ENCODE measurements around the gene AKR1C2. TPM values are rescaled to one million over a fixed set of nuclear protein-coding genes. Genes with fewer than 3 reads are reported as not detected.

AKR1C2 gene
- total and polyA plus RNA-seq, 2 donors (not counting 1 experiment from before 2014, with no cell fraction given) = not detected

GRCh38 chr10:5038101-5038500 lies 34.4 kb upstream of the AKR1C2 start:
- DNase-seq = no peak
- CTCF ChIA-PET = no interaction called here
- ATAC-seq (ENCODE audit: low read depth) = no peak
- no peaks in the 10 kb centered on the region for H3K36me3 ChIP-seq (replicated peaks in 1 of 2; ENCODE audit: control extremely low read depth in 1 of 2, control insufficient read depth in 1 of 2, extremely low read depth in 1 of 2, insufficient read depth in 2 of 2, low read length in 1 of 2)
- POLR2A ChIA-PET = no interaction called here
- H3K9ac ChIP-seq (ENCODE audit: low read length) = no peak overlapping the region
- no peaks in the 10 kb centered on the region for H3K79me2 ChIP-seq (ENCODE audit: control insufficient read depth, insufficient read depth, low read length)
- H3K27me3 ChIP-seq (replicated peaks in 1 of 4; ENCODE audit: control extremely low read depth in 1 of 4, control insufficient read depth in 3 of 4, insufficient read depth in 4 of 4, low read length in 3 of 4) = peaks cover 0 to 3% (median 0%) of the 10 kb centered on the region in 4 experiments
- no CpG with 5 or more reads among the region's 2 CpGs for WGBS (ENCODE audit: insufficient coverage)
- H3K4me3 ChIP-seq (ENCODE audit: control extremely low read depth in 1 of 5, extremely low read depth in 1 of 5, insufficient read depth in 1 of 5, low read depth in 2 of 5, low read length in 4 of 5) = no peak overlapping the region
- no peaks in the 10 kb centered on the region for H3K4me1 ChIP-seq (ENCODE audit: control insufficient read depth in 2 of 2, insufficient read depth in 2 of 2, low read length in 2 of 2)
- no peak overlapping the region for H3K27ac ChIP-seq (ENCODE audit: low read length in 2 of 2)
- H2AFZ ChIP-seq (ENCODE audit: insufficient read depth, low read depth, low read length, poor library complexity, severe bottlenecking) = no peak overlapping the region
- H3K9me3 ChIP-seq (ENCODE audit: control extremely low read depth in 1 of 3, control insufficient read depth in 2 of 3, insufficient read depth in 1 of 3, low read length in 2 of 3) = peaks cover 1 to 15% (median 13%) of the 10 kb centered on the region in 3 donors
- no peaks in the 10 kb centered on the region for H3K27me3 Mint-ChIP-seq
- H3K9me3 Mint-ChIP-seq (ENCODE audit: insufficient read depth) = peaks cover 2% of the 10 kb centered on the region
- intact Hi-C loops (cut with micrococcal nuclease) = no loop called here
- no peak overlapping the region for H3K4me3 Mint-ChIP-seq
- H3K4me1 Mint-ChIP-seq = no peaks in the 10 kb centered on the region
- no peak overlapping the region for H3K27ac Mint-ChIP-seq
- no peak overlapping the region for H3K4me2 ChIP-seq (replicated peaks; ENCODE audit: low read depth, low read length, poor library complexity, severe bottlenecking)
- TF ChIP-seq EZH2 (IDR thresholded peaks at IDR 0.05; ENCODE audit: borderline replicate concordance, insufficient read depth, low read depth, low read length, poor library complexity, severe bottlenecking) (no peak), CTCF (IDR thresholded peaks at IDR 0.05) (no peak)
- no peaks in the 10 kb centered on the region for H4K20me1 ChIP-seq (ENCODE audit: control insufficient read depth, insufficient read depth, low read length, poor library complexity, severe bottlenecking)

- peaks cover 0 to 3% (median 0%) of the 10 kb centered on the region in 4 experiments for H3K27me3 ChIP-seq (replicated peaks in 1 of 4; ENCODE audit: control extremely low read depth in 1 of 4, control insufficient read depth in 3 of 4, insufficient read depth in 4 of 4, low read length in 3 of 4)
- H4K20me1 ChIP-seq (ENCODE audit: control insufficient read depth, insufficient read depth, low read length, poor library complexity, severe bottlenecking) = no peaks in the 10 kb centered on the region
- H3K27ac ChIP-seq (ENCODE audit: low read length in 2 of 2) = no peak overlapping the region
- no peaks in the 10 kb centered on the region for H3K36me3 ChIP-seq (replicated peaks in 1 of 2; ENCODE audit: control extremely low read depth in 1 of 2, control insufficient read depth in 1 of 2, extremely low read depth in 1 of 2, insufficient read depth in 2 of 2, low read length in 1 of 2)
- H3K9me3 ChIP-seq (ENCODE audit: control extremely low read depth in 1 of 3, control insufficient read depth in 2 of 3, insufficient read depth in 1 of 3, low read length in 2 of 3) = peaks cover 1 to 20% (median 17%) of the 10 kb centered on the region in 3 donors
- intact Hi-C loops (cut with micrococcal nuclease) = no loop called here
- no peaks in the 10 kb centered on the region for H3K27me3 Mint-ChIP-seq
- no CpG with 5 or more reads among the region's 2 CpGs for WGBS (ENCODE audit: insufficient coverage)
- no peak overlapping the region for H3K27ac Mint-ChIP-seq
- ChIA-PET CTCF (no interaction called here), POLR2A (no interaction called here)
- H3K4me1 ChIP-seq (ENCODE audit: control insufficient read depth in 2 of 2, insufficient read depth in 2 of 2, low read length in 2 of 2) = no peaks in the 10 kb centered on the region
- DNase-seq (no peak), ATAC-seq (ENCODE audit: low read depth) (no peak)
- TF ChIP-seq CTCF (IDR thresholded peaks at IDR 0.05) (no peak), EZH2 (IDR thresholded peaks at IDR 0.05; ENCODE audit: borderline replicate concordance, insufficient read depth, low read depth, low read length, poor library complexity, severe bottlenecking) (no peak)
- H3K9me3 Mint-ChIP-seq (ENCODE audit: insufficient read depth) = peaks cover 4% of the 10 kb centered on the region
- H2AFZ ChIP-seq (ENCODE audit: insufficient read depth, low read depth, low read length, poor library complexity, severe bottlenecking) = no peak overlapping the region
- H3K79me2 ChIP-seq (ENCODE audit: control insufficient read depth, insufficient read depth, low read length) = no peaks in the 10 kb centered on the region
- no peak overlapping the region for H3K9ac ChIP-seq (ENCODE audit: low read length)
- no peaks in the 10 kb centered on the region for H3K4me1 Mint-ChIP-seq
- H3K4me3 ChIP-seq (ENCODE audit: control extremely low read depth in 1 of 5, extremely low read depth in 1 of 5, insufficient read depth in 1 of 5, low read depth in 2 of 5, low read length in 4 of 5) = no peak overlapping the region
- no peak overlapping the region for H3K4me3 Mint-ChIP-seq
- H3K4me2 ChIP-seq (replicated peaks; ENCODE audit: low read depth, low read length, poor library complexity, severe bottlenecking) = no peak overlapping the region
These were observed 32.9 kb upstream of the AKR1C2 start for GRCh38 chr10:5036511-5036910.
